Measurements from ENCODE around the gene CLEC2L.

CLEC2L gene

DNA sequence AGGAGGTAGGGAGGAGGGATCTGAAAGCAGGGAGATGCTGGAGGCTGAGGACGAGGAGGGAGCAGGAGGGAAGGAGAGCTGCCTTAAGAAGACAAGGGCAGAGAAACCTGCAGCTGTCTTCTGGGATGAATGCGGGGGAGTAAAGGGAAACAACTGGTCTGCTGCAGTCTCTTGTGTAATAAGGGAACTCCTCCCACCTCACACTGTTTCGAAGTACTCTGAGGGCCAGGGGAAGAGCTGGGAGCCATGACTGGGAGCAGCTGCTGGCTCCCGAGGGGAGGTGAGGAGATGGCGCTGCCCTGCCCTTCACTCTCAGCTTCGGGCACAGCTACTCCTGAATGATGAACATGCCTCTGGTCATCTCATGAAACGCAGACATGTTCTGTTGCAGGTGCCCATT is 65.1 kb downstream of the CLEC2L start:
- no peak overlapping the region for H3K4me3 ChIP-seq (replicated peaks in 1 of 2; ENCODE audit: low read depth in 2 of 2, low read length in 2 of 2)
- DNase-seq (ENCODE audit: low read depth in 2 of 2): peak; percentile 88 to 91
- TF ChIP-seq, protein P1, sequence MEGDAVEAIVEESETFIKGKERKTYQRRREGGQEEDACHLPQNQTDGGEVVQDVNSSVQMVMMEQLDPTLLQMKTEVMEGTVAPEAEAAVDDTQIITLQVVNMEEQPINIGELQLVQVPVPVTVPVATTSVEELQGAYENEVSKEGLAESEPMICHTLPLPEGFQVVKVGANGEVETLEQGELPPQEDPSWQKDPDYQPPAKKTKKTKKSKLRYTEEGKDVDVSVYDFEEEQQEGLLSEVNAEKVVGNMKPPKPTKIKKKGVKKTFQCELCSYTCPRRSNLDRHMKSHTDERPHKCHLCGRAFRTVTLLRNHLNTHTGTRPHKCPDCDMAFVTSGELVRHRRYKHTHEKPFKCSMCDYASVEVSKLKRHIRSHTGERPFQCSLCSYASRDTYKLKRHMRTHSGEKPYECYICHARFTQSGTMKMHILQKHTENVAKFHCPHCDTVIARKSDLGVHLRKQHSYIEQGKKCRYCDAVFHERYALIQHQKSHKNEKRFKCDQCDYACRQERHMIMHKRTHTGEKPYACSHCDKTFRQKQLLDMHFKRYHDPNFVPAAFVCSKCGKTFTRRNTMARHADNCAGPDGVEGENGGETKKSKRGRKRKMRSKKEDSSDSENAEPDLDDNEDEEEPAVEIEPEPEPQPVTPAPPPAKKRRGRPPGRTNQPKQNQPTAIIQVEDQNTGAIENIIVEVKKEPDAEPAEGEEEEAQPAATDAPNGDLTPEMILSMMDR (IDR thresholded peaks at IDR 0.05; ENCODE audit: low read depth, low read length): no peak

DNA sequence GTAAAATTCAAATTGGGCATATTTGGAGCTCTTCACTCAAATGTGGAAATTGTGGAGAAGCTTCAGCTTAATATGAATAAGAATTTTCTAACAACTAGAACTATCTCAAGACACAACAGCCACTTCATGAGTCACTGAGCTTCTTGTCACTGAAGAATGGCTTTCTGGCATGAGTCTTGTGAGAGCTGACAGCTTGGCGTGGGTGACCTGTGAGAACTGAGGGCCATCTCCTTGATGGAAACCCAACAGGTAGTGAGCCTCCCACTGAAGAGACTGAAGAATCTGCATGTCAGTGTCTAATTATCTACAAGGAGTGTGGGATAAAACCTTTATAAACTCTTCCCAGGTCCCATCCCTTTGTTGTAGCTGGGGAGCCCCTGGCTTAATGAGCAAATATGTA is 66.0 kb downstream of the CLEC2L start:
- DNase-seq (ENCODE audit: low read depth in 2 of 2): peak in 1 of 2 donors; percentile 13
- no peak overlapping the region for H3K4me3 ChIP-seq (replicated peaks in 1 of 2; ENCODE audit: low read depth in 2 of 2, low read length in 2 of 2)
- TF ChIP-seq, protein P1 (IDR thresholded peaks at IDR 0.05; ENCODE audit: low read depth, low read length): no peak

DNA sequence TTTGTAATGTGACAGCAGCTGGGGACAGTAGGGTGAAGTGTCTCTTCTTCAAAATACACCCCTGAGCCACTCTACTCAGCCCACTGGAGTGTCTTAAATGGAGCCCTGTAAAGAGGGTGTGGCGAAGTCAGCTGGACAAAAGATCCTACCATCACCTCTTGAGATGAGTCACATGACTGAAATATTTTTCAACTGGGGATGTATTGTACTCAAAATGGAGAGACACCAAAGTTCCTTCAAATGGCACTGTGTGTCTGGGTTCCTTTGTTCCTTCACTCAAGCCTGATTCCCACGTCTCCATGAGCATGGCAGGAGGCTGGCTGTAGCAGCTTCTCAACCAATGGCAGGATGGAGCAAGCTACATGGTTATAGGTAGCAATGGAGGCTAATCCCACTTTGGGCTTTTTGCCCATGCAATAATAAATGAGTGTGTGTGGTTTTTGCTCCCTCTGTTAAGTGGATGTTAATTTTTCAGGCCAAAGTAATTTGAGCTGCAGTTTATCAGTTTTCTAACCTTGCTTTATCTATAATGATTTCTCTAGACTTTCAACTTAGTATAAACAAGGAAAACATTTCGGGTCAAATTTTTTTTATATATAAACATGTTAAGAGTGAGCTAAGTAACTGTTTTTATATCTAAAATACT is 68.2 kb downstream of the CLEC2L start:
- DNase-seq (ENCODE audit: low read depth in 2 of 2): no peak
- TF ChIP-seq, protein P1 (IDR thresholded peaks at IDR 0.05; ENCODE audit: low read depth, low read length): no peak
- no peak overlapping the region for H3K4me3 ChIP-seq (replicated peaks in 1 of 2; ENCODE audit: low read depth in 2 of 2, low read length in 2 of 2)

DNA sequence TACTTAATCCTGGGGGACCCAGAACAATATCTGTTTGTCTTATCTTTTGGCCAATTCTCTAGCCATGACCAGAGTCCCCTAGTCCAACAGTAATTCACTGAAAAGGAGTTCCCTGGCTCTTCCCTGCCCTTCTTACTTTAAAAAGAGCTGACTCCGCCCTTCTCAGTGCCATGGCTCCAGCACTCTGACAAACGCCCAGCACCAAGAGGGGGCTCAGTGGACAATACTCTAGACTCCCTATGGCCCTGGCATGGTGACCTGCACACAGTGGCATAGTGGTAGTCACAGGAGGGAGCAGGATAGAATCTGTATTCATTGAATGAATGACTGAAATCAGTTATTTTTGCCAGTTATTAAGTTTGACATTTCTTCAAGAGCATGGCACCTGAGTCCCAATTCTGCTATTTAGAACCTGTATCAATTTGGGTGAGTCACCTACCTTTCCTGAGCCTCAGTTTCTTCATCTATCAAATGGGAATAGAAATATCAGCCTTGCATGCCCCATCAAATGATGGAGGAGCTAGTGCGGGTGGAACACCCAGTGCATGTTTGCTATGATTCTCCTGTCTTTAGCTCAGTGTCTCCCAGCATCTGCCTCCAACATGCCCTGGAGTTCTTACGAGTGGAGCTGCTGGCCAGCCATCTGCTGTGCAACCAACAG is 69.4 kb downstream of the CLEC2L start:
- H3K4me3 ChIP-seq (replicated peaks in 1 of 2; ENCODE audit: low read depth in 2 of 2, low read length in 2 of 2): no peak overlapping the region
- TF ChIP-seq, protein P1 (IDR thresholded peaks at IDR 0.05; ENCODE audit: low read depth, low read length): no peak
- DNase-seq (ENCODE audit: low read depth in 2 of 2): no peak

DNA sequence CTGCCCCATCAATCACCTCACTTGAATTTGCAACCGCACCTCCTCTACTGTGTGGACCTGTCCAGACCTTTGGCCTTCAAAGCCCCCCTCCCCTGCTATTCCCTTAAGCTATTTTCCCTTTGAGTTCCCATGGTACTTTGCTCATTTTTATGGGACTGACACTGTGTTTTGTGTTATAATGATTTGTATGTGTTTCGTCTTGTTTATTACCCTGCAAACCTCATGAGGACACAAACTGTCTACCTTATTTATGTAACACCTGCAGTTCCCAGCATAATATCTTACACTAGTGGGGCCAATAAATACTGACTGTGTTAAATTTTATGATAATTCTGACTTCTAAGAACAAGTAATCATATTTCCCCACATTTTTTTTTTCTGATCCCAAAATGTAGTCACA is 70.6 kb downstream of the CLEC2L start:
- H3K4me3 ChIP-seq (replicated peaks in 1 of 2; ENCODE audit: low read depth in 2 of 2, low read length in 2 of 2): no peak overlapping the region
- no peak for DNase-seq (ENCODE audit: low read depth in 2 of 2)
- TF ChIP-seq, protein P1 (IDR thresholded peaks at IDR 0.05; ENCODE audit: low read depth, low read length): no peak
